LNCaP clone FGC (cell line): ENCODE measurements around the gene LTBP3.

Experiments
- DNase-seq: peaks from one replicate; pipeline ENCODE4 v3.0.0-alpha.2; 2011; ENCODE audit warnings: low read depth
- H3K4me3 ChIP-seq: 2 replicates; pipeline ENCODE4 v1.5.1; 2011; ENCODE audit warnings: mild to moderate bottlenecking, low read depth, low read length, control low read depth
- TF ChIP-seq, protein P1 (sequence below): IDR thresholded peaks from 2 replicates; pipeline ENCODE4 v1.5.1; 2012; ENCODE audit warnings: mild to moderate bottlenecking; ENCODE audit not compliant: control insufficient read depth, insufficient read depth; ENCODE audit errors: extremely low read depth

The LTBP3 gene

DNA sequence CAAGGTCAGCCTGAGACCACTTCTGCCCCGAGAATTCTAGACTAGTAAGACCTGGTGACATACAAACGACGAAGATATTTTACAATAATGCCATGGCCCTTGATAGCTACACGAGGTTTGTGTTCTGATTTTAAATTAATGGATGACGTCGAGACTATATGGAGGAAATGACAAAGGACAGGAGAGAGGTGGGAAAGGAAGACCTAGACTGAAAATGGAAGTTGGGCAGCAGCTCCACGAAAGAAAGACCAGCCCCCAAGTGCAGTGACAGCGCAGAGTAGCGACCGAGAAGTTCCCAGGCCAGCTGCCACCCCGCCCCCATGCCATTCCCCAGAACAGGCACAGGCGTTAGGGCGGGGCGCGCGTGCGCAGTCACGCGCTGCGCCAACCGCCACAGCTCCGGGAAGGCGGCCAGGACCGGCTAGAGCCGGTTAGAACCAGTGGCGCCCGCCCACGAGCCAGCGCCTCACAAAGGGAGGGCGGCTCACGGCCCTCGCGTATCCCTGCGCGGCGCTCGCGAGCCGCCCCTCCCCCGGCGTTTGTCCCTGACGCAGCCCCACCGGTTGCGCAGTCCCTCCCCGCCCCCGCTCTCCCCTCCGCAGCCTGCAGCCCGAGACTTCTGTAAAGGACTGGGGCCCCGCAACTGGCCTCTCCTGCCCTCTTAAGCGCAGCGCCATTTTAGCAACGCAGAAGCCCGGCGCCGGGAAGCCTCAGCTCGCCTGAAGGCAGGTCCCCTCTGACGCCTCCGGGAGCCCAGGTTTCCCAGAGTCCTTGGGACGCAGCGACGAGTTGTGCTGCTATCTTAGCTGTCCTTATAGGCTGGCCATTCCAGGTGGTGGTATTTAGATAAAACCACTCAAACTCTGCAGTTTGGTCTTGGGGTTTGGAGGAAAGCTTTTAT is 60.8 kb downstream of the LTBP3 start:
- TF ChIP-seq, protein P1, sequence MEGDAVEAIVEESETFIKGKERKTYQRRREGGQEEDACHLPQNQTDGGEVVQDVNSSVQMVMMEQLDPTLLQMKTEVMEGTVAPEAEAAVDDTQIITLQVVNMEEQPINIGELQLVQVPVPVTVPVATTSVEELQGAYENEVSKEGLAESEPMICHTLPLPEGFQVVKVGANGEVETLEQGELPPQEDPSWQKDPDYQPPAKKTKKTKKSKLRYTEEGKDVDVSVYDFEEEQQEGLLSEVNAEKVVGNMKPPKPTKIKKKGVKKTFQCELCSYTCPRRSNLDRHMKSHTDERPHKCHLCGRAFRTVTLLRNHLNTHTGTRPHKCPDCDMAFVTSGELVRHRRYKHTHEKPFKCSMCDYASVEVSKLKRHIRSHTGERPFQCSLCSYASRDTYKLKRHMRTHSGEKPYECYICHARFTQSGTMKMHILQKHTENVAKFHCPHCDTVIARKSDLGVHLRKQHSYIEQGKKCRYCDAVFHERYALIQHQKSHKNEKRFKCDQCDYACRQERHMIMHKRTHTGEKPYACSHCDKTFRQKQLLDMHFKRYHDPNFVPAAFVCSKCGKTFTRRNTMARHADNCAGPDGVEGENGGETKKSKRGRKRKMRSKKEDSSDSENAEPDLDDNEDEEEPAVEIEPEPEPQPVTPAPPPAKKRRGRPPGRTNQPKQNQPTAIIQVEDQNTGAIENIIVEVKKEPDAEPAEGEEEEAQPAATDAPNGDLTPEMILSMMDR = no peak
- peak overlapping the region; percentile 78 for H3K4me3 ChIP-seq
- DNase-seq = peak; percentile 94

DNA sequence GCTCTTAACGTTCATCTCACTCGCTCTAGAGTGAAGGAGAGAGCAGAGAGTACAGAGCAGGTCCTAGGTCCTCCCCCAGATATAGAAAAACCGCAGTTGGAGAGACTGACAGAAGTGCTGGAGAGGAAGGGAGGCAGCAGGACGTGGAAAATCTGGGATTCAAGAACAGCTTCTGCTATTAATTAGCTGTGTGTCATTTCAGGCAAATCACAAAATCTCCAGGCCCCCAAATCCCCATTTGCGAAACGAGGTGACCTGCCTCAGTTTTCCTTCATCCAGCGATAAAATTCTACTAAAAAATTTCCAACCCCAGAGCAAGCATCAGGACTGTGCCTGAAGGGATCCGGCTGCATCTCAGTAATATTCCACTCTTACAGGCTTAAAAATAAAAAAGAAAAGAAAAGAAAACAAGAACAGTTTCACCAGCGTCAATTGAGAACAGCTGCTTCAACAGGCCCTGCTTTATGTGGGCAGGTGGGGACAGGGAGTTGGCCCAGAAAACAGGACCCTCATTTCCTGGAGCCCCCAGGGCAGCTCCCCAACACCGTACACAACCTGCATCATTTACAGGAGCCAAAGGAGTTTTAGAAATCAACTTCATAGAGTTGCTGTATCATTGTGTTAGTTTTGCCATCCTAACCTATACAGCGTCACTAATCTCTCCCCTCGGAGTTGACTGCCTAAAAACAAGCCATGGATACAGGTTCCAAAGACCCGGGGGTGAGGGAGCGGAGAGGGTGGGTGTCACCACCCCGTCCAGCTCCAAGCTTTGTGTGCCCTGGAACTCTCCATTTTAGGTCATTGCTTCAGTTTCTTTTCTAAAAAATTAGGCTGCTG is 61.6 kb downstream of the LTBP3 start:
- TF ChIP-seq, protein P1 = no peak
- peak overlapping the region; percentile 34 for H3K4me3 ChIP-seq
- DNase-seq = no peak

DNA sequence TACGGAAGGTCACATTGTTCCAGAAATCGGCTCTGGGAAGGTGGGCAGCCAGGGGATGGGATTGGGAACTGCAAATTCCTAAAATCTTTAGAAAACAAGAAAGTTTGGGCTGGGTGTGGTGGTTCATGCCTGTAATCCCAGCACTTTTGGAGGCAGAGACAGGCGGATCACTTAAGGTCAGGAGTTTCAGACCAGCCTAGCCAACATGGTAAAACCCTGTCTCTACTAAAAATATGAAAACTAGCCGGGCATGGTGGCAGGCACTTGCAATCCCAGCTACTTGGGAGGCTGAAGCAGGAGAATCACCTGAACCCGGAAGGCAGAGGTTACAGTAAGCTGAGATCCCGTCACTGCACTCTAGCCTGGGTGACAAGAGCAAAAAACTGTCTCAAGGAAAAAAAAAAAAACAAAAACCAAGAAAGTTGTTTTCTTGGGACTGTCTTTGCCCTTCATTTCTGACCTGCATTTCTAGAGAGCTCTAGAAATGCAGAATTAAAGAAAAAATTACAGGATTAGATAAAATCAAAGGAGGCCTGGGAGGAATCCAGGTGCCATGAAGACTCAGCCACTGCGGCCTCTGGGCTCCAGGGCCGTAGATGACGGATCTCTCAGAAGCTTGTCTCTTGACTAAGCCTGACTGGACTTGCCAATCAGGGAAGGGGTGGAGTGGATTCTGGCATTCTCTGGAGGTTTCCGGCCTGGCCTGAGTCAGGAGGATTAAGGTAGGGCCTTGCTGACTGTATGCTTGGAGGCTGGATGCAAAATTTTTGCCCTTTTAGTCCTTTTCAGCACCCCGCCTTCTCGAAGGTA is 64.6 kb downstream of the LTBP3 start:
- H3K4me3 ChIP-seq = no peak overlapping the region
- no peak for DNase-seq
- TF ChIP-seq, protein P1 = no peak

DNA sequence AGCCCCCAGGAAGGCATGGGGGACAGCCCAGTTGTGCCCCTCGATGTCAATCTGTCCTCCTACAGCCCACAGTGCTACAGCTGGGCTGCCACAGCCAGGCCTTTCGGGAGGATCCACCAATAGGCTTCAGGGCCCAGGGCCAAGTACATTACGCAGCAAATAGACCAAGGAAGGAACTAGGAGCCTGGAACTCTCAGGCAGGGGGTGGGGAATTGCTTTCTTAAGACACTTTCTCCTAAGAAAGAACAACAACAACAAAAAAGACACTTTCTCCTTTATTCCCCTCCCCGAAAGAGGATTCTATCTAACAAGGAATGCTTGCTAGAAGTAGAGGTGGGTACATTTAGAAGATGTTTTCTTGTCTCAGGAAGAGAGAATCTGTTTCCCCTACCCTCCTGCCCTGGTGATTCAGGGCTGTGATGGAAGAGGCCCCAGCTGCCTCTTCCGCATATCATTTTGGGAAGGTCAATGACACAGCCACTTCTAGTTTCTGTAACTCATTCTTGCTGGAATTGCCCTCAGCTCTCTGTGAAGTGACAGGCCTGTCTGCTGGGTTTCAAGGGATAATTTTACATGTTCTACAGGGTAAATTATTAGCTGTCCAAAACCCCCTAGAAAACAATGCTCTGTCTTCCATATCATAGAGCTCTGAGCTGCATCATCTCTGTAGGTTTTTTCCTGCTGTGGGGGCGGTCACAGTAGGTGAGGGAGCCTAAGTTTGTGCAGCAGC is 65.4 kb downstream of the LTBP3 start:
- TF ChIP-seq, protein P1 = no peak
- no peak overlapping the region for H3K4me3 ChIP-seq
- no peak for DNase-seq

DNA sequence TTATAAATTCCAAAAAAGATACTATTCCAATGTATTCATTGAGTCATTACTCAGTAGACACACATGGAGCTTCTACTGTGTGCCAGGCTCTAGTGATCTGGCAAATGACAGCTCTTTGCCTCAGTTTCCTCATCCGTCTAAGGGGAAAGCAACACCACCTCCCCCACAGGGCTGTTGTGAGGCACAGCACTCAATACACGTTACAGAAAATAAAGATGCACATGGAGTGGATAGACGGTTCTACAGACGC is 65.8 kb downstream of the LTBP3 start:
- DNase-seq = no peak
- H3K4me3 ChIP-seq = no peak overlapping the region
- TF ChIP-seq, protein P1 = no peak
